GM12891 (cell line): Measurements from ENCODE around the gene ABCA13.

Experiments
- DNase-seq: peaks from one replicate; pipeline ENCODE4 v3.0.0; 2011; ENCODE audit warnings: low spot score; ENCODE audit not compliant: insufficient read length
- FAIRE-seq: peaks from 2 replicates; lab custom pipeline; 2011; peaks lifted over from hg19 to GRCh38; lab: Jason Lieb, UNC
- PAX5 ChIP-seq: IDR thresholded peaks from 2 replicates; pipeline ENCODE4 v1.6.1; 2011; ENCODE audit warnings: low read length, moderate library complexity, mild to moderate bottlenecking; ENCODE audit not compliant: insufficient read depth, severe bottlenecking
- POLR2A ChIP-seq: IDR thresholded peaks from 2 replicates; pipeline ENCODE4 v1.6.1; 2011; ENCODE audit warnings: low read depth, low read length, control low read depth
- POLR2AphosphoS5 ChIP-seq: IDR thresholded peaks from 2 replicates; pipeline ENCODE4 v1.6.1; 2011; ENCODE audit warnings: low read depth, low read length, control low read depth
- POU2F2 ChIP-seq: IDR thresholded peaks from 2 replicates; pipeline ENCODE4 v1.6.1; 2011; ENCODE audit warnings: low read depth, mild to moderate bottlenecking, control low read depth, low read length, moderate library complexity
- SPI1 ChIP-seq: IDR thresholded peaks from 2 replicates; pipeline ENCODE4 v1.6.1; 2011; ENCODE audit warnings: low read depth, low read length, control low read depth
- TAF1 ChIP-seq: IDR thresholded peaks from 2 replicates; pipeline ENCODE4 v1.6.1; 2011; ENCODE audit warnings: low read depth, low read length, control low read depth

ABCA13 gene

GRCh38 chr7:48594349-48594748 lies 423.1 kb downstream of the ABCA13 start:
- no peak for TF ChIP-seq POLR2AphosphoS5
- no peak for TF ChIP-seq POLR2A
- FAIRE-seq (no peak), DNase-seq (no peak)

- DNase-seq: no peak
- no peak for FAIRE-seq
- TF ChIP-seq POLR2A (no peak), POU2F2 (no peak), SPI1 (no peak), POLR2AphosphoS5 (no peak), PAX5 (no peak), TAF1 (no peak)
Observed at GRCh38 chr7:48595756-48596155, 424.5 kb downstream of the ABCA13 start.

GRCh38 chr7:48610705-48611104 lies 439.4 kb downstream of the ABCA13 start:
- FAIRE-seq (no peak), DNase-seq (no peak)
- TF ChIP-seq SPI1 (no peak), PAX5 (no peak), POU2F2 (no peak), POLR2A (no peak), POLR2AphosphoS5 (no peak), TAF1 (no peak)

- DNase-seq (no peak), FAIRE-seq (no peak)
- TF ChIP-seq SPI1: no peak
- TF ChIP-seq TAF1: no peak
Observed at GRCh38 chr7:48611993-48612392, 440.7 kb downstream of the ABCA13 start.

- FAIRE-seq (no peak), DNase-seq (no peak)
- TF ChIP-seq PAX5: no peak
- no peak for TF ChIP-seq SPI1
Observed at GRCh38 chr7:48617508-48617907, 446.2 kb downstream of the ABCA13 start.

- DNase-seq (no peak), FAIRE-seq (no peak)
- TF ChIP-seq SPI1 (no peak), POU2F2 (no peak), POLR2A (no peak), POLR2AphosphoS5 (no peak), PAX5 (no peak), TAF1 (no peak)
Observed at GRCh38 chr7:48617993-48618392, 446.7 kb downstream of the ABCA13 start.

- no peak for TF ChIP-seq PAX5
- TF ChIP-seq TAF1: no peak
- no peak for TF ChIP-seq POU2F2
- TF ChIP-seq POLR2AphosphoS5: no peak
- TF ChIP-seq SPI1: no peak
- DNase-seq (no peak), FAIRE-seq (no peak)
Observed at GRCh38 chr7:48621076-48621475, 449.8 kb downstream of the ABCA13 start.

- no peak for FAIRE-seq
- TF ChIP-seq TAF1: no peak
- no peak for TF ChIP-seq POU2F2
- no peak for TF ChIP-seq SPI1
- no peak for TF ChIP-seq POLR2AphosphoS5
- TF ChIP-seq PAX5: no peak
- TF ChIP-seq POLR2A: no peak
- no peak for DNase-seq
Observed at GRCh38 chr7:48627164-48627563, 455.9 kb downstream of the ABCA13 start.

- DNase-seq: no peak
Observed at GRCh38 chr7:48628793-48629349, 457.6 kb downstream of the ABCA13 start.

GRCh38 chr7:48634116-48634632 lies 462.9 kb downstream of the ABCA13 start:
- FAIRE-seq (no peak), DNase-seq (no peak)
- TF ChIP-seq POLR2AphosphoS5: no peak
- TF ChIP-seq SPI1: no peak
- TF ChIP-seq PAX5: no peak
- no peak for TF ChIP-seq POLR2A

More at GRCh38 chr7:48628793-48629349, 457.6 kb downstream of the ABCA13 start:
- TF ChIP-seq POLR2A: no peak
- TF ChIP-seq PAX5: no peak
- TF ChIP-seq TAF1: no peak
- TF ChIP-seq POU2F2: no peak
- TF ChIP-seq SPI1: no peak
- no peak for TF ChIP-seq POLR2AphosphoS5
- FAIRE-seq: no peak

GRCh38 chr7:48635796-48636195 lies 464.5 kb downstream of the ABCA13 start:
- DNase-seq (no peak), FAIRE-seq (no peak)
- TF ChIP-seq POLR2AphosphoS5 (no peak), SPI1 (no peak), POLR2A (no peak), POU2F2 (no peak), TAF1 (no peak), PAX5 (no peak)
